NT2/D1 (cell line): Measurements from ENCODE around the gene RUSC2.
"Not testable (repeated sequence)": the region's sequence is repeated elsewhere in the genome, so short reads cannot be mapped to it uniquely, and the experiment has no call there.

Source experiments
- DNase-seq: peaks from one replicate; pipeline ENCODE4 v3.0.0-alpha.2; 2011; ENCODE audit warnings: low read depth, low spot score
- H3K27me3 ChIP-seq: 2 replicates; pipeline ENCODE4 v1.6.0; 2011; ENCODE audit warnings: mild to moderate bottlenecking; ENCODE audit not compliant: insufficient read length, insufficient read depth
- H3K36me3 ChIP-seq: 2 replicates; pipeline ENCODE4 v1.6.1; 2011; ENCODE audit warnings: mild to moderate bottlenecking, low read length, mixed read lengths; ENCODE audit not compliant: insufficient read depth, insufficient read length
- H3K4me1 ChIP-seq: 2 replicates; pipeline ENCODE4 v1.5.1; 2011; ENCODE audit not compliant: insufficient read depth, insufficient read length
- H3K4me3 ChIP-seq: 2 replicates; pipeline ENCODE4 v1.5.1; 2011; ENCODE audit warnings: low read depth; ENCODE audit not compliant: insufficient read length
- H3K9ac ChIP-seq: 2 replicates; pipeline ENCODE4 v1.6.0; 2011; ENCODE audit warnings: low read depth; ENCODE audit not compliant: insufficient read length
- H3K9me3 ChIP-seq: 2 replicates; pipeline ENCODE4 v1.5.1; 2011; ENCODE audit warnings: mild to moderate bottlenecking, low read length; ENCODE audit not compliant: insufficient read depth
- SUZ12 ChIP-seq: IDR thresholded peaks from 2 replicates; pipeline ENCODE4 v1.6.1; 2011; ENCODE audit not compliant: insufficient read length, insufficient read depth; ENCODE audit errors: extremely low read depth
- YY1 ChIP-seq: IDR thresholded peaks from 2 replicates; pipeline ENCODE4 v1.6.1; 2011; ENCODE audit not compliant: insufficient read length, insufficient read depth
- ZNF274 ChIP-seq: IDR thresholded peaks from 2 replicates; pipeline ENCODE4 v1.6.1; 2011; ENCODE audit warnings: mild to moderate bottlenecking, low read depth, low read length

RUSC2 gene

GRCh38 chr9:35470894-35471293 lies 19.0 kb upstream of the RUSC2 start:
- no peaks in the 10 kb centered on the region for H3K4me1 ChIP-seq
- H3K27me3 ChIP-seq = no peaks in the 10 kb centered on the region
- H3K4me3 ChIP-seq = no peak overlapping the region
- TF ChIP-seq ZNF274 (no peak), YY1 (no peak), SUZ12 (no peak)
- no peak for DNase-seq
- no peaks in the 10 kb centered on the region for H3K9me3 ChIP-seq
- no peak overlapping the region for H3K9ac ChIP-seq
- H3K36me3 ChIP-seq = no peaks in the 10 kb centered on the region

- no peaks in the 10 kb centered on the region for H3K36me3 ChIP-seq
- H3K4me3 ChIP-seq = no peak overlapping the region
- no peaks in the 10 kb centered on the region for H3K4me1 ChIP-seq
- no peak for DNase-seq
- TF ChIP-seq SUZ12 (no peak), YY1 (no peak), ZNF274 (no peak)
- H3K27me3 ChIP-seq = no peaks in the 10 kb centered on the region
- no peaks in the 10 kb centered on the region; the same call in 1 of the 2 replicates for H3K9me3 ChIP-seq
- H3K9ac ChIP-seq = no peak overlapping the region
Measured at GRCh38 chr9:35476596-35476995, 13.3 kb upstream of the RUSC2 start.

DNA sequence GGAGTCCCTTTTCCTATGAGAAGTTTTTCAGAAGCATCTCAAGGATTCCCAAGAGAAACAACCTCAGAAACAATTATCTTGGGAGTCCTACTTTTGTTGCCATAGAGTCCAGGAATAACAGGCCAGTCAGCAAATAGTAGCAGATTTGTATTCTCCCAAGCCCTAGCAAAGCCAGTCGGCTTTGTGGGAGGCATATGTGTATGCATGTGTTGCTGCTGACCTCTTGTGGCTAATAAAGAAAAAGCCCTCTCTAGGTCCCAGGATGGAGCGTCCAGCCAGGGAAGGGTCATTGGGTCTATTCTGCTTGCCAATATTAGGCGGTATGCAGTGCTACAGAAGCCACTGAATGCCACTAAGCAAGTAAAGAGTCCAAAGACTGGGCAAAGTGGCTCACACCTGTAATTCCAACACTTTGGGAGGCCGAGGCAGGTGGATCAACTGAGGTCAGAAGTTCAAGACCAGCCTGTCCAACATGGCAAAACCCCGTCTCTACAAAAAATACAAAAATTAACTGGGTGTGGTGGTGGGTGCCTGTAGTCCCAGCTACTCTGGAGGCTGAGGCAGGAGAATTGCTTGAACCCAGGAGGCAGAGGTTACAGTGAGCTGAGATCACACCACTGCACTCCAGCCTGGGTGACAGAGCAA lies 12.6 kb upstream of the RUSC2 start:
- DNase-seq = peak; percentile 43
- H3K9ac ChIP-seq, H3K36me3 ChIP-seq, H3K4me1 ChIP-seq, H3K9me3 ChIP-seq, H3K4me3 ChIP-seq, H3K27me3 ChIP-seq: not testable (repeated sequence)

- Histone ChIP-seq H3K36me3 (no peaks in the 10 kb centered on the region), H3K9ac (no peak overlapping the region), H3K4me3 (no peak overlapping the region), H3K9me3 (no peaks in the 10 kb centered on the region; the same call in 1 of the 2 replicates), H3K27me3 (no peaks in the 10 kb centered on the region), H3K4me1 (no peaks in the 10 kb centered on the region)
- no peak for DNase-seq
- no peak for TF ChIP-seq SUZ12
- TF ChIP-seq YY1 = no peak
- no peak for TF ChIP-seq ZNF274
Measured at GRCh38 chr9:35478871-35479270, 11.0 kb upstream of the RUSC2 start.

DNA sequence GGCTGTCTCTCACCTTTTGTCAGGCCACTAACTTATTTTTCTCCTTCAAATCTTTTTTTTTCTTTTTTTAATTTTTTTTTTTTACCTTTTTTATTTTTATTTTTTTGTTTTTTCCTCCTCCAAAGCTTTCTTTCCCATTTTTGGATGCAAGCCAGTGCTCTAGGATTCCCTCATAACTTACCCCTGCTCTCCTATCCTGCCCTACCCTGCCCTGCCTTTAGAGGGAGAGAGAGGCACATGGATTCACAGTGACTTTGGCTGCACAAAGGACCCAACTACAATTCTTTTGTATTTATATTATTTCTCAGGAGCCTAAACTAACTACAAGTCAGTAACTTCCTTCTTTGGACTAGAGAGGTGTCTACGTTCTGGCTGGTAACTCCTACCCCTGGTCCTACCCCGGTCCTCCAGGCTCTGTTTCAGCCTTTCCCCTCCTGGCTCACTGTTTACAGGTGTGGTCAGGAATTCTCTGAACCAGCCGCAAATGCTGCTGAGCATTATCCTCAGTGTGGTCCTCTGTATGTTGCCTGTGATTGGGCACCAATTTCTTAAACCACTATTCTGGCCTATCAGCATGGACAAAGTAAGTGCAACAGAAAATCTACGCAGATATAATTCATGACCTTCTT lies 8.4 kb upstream of the RUSC2 start:
- no peaks in the 10 kb centered on the region for H3K36me3 ChIP-seq
- TF ChIP-seq YY1 = no peak
- TF ChIP-seq ZNF274 = no peak
- no peak for TF ChIP-seq SUZ12
- no peak overlapping the region for H3K4me3 ChIP-seq
- H3K9me3 ChIP-seq = no peaks in the 10 kb centered on the region; the same call in 1 of the 2 replicates
- no peak for DNase-seq
- no peak overlapping the region for H3K9ac ChIP-seq
- H3K4me1 ChIP-seq = no peaks in the 10 kb centered on the region
- no peaks in the 10 kb centered on the region for H3K27me3 ChIP-seq

GRCh38 chr9:35482071-35482470 lies 7.8 kb upstream of the RUSC2 start:
- no peak for TF ChIP-seq SUZ12
- no peak for TF ChIP-seq YY1
- TF ChIP-seq ZNF274 = no peak
- no peak for DNase-seq
- Histone ChIP-seq H3K4me1 (no peaks in the 10 kb centered on the region), H3K9ac (no peak overlapping the region), H3K4me3 (no peak overlapping the region), H3K9me3 (no peaks in the 10 kb centered on the region), H3K36me3 (no peaks in the 10 kb centered on the region), H3K27me3 (no peaks in the 10 kb centered on the region)

DNA sequence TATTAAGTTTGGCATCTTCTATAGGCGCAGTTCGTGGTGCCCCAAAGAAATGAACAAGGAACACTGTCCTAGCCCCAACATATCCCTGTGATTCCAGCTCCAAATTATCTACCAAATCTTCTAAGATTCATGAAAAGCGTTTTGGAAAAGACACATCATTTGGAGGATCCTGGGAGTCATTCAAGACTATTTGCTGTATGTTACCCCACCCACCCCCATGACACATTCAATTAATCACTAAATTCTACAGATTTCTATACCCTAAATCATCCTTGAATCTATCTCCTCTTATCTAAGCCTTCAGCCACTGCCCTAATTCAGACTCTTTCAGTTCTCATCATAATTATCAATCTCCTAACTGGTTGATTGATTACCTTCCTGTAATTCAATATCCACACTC lies 5.5 kb upstream of the RUSC2 start:
- Histone ChIP-seq H3K9me3 (no peaks in the 10 kb centered on the region), H3K27me3 (no peaks in the 10 kb centered on the region), H3K4me3 (no peak overlapping the region), H3K4me1 (no peaks in the 10 kb centered on the region), H3K9ac (no peak overlapping the region), H3K36me3 (no peaks in the 10 kb centered on the region)
- no peak for TF ChIP-seq ZNF274
- no peak for TF ChIP-seq YY1
- no peak for TF ChIP-seq SUZ12
- DNase-seq = no peak
